Activated T-cell treated with anti-CD3 and anti-CD28 coated beads, Interleukin-2, amount 50 U/mL, for 48 hours (primary cell): ENCODE measurements around the gene CABLES2.

Source experiments
- DNase-seq, 2 experiments: peaks; one replicate each; pipeline ENCODE4 v3.0.0-alpha.2; 2020

Gene CABLES2

DNA sequence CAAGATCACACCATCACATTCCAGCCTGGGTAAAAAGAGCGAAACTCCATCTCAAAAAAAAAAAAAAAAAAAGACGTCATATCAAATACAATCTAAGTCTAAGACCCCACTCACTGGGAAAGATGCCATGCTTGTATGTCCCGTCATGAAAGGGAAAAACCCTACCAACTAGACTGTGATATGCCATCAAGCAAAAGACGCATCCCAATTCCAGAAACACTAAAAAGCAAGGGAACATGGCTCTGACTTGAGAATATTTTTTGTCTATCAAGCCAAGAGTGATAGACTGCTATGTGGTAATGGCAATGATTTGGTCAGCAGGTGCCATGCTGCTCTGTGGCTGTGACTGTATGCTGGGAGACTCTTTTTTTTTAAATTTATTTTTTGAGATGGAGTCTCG is 63.0 kb downstream of the CABLES2 start:
- DNase-seq, result no peak

DNA sequence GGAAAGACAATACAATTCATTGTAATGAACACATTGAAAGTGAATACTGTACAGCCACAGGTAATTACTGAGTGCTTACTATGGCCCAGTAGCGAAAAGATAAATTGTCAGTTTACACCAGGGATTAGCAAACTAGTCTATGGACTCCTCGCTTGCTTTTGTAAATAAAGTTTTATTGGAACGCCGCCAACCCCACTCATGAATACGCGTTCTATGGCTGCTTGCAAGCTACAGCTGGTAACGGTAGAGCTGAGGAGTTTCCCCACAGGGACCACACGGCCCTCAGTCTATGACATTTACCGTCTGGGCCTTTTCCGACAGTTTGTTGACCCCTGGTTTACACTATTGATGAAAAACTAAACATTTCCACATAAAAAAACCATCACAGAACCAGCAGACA is 64.2 kb downstream of the CABLES2 start:
- no peak for DNase-seq

DNA sequence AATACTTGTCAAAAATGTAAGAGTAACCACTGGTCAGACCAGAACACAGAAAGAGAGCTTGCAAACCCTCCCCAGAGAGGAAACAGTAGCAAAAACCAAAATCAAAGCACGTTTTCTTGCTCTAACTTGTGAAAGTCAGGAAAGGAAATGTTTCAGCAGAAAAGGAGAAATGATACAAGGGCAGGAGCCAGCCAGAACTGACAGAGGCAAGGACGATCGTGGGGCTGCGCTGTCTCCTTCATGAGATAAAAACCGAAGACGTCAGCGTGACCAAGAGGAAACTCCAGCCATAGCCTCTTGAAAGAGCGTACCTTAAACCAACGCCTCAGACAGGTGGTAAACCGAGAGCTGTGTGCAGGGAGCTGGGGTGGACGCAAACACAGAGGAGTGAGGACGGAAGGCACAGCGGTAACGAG is 67.4 kb downstream of the CABLES2 start:
- no peak for DNase-seq
